IMR-90 (cell line): Measurements from ENCODE around the gene CASQ1.

Experiments
- CHD1 ChIP-seq: IDR thresholded peaks from 2 replicates; pipeline ENCODE4 v1.6.1; 2012; ENCODE audit warnings: low read depth, low read length, improper control_type of control experiment
- FOS ChIP-seq: fragments of 150-350 bp; IDR thresholded peaks from 2 replicates; pipeline ENCODE4 v1.6.1; 2016; ENCODE audit warnings: low read depth, low read length
- MAFK ChIP-seq: IDR thresholded peaks from 2 replicates; pipeline ENCODE4 v1.6.1; 2012; ENCODE audit warnings: low read depth, low read length, improper control_type of control experiment
- MAZ ChIP-seq: IDR thresholded peaks from 2 replicates; pipeline ENCODE4 v1.6.1; 2012; ENCODE audit warnings: low read depth, mild to moderate bottlenecking, low read length, improper control_type of control experiment, moderate library complexity, borderline replicate concordance
- MXI1 ChIP-seq: IDR thresholded peaks from 2 replicates; pipeline ENCODE4 v1.6.1; 2012; ENCODE audit warnings: low read depth, mild to moderate bottlenecking, low read length, moderate library complexity, borderline replicate concordance
- POLR2A ChIP-seq: IDR thresholded peaks from 2 replicates; pipeline ENCODE4 v1.6.1; 2012; ENCODE audit warnings: mild to moderate bottlenecking, low read depth, low read length
- RAD21 ChIP-seq: IDR thresholded peaks from 2 replicates; pipeline ENCODE4 v1.6.1; 2012; ENCODE audit warnings: low read length, improper control_type of control experiment
- RFX5 ChIP-seq: IDR thresholded peaks from 2 replicates; pipeline ENCODE4 v1.8.0; 2012; ENCODE audit warnings: low read depth, mild to moderate bottlenecking, low read length, moderate library complexity
- SMC3 ChIP-seq: fragments of 150-350 bp; IDR thresholded peaks from 2 replicates; pipeline ENCODE4 v1.6.1; 2016; ENCODE audit warnings: low read depth, mild to moderate bottlenecking, antibody characterized with exemption, low read length, moderate library complexity
- USF2 ChIP-seq: fragments of 150-350 bp; IDR thresholded peaks from 2 replicates; pipeline ENCODE4 v1.6.1; 2017; ENCODE audit warnings: mild to moderate bottlenecking, antibody characterized with exemption, low read length, low read depth
- TF ChIP-seq, protein P1 (sequence below): conservative IDR thresholded peaks from 2 replicates; pipeline ENCODE4 v1.5.1; 2012; ENCODE audit warnings: mild to moderate bottlenecking, low read depth, low read length, improper control_type of control experiment
- TF ChIP-seq, protein P2 (sequence below): fragments of 150-350 bp; IDR thresholded peaks from 2 replicates; pipeline ENCODE4 v1.6.1; 2016; ENCODE audit warnings: low read depth, mild to moderate bottlenecking, low read length, moderate library complexity, borderline replicate concordance

GRCh38 chr1:160186246-160186645 is 4.1 kb upstream of the CASQ1 start:
- TF ChIP-seq POLR2A = no peak
- TF ChIP-seq, protein P1, sequence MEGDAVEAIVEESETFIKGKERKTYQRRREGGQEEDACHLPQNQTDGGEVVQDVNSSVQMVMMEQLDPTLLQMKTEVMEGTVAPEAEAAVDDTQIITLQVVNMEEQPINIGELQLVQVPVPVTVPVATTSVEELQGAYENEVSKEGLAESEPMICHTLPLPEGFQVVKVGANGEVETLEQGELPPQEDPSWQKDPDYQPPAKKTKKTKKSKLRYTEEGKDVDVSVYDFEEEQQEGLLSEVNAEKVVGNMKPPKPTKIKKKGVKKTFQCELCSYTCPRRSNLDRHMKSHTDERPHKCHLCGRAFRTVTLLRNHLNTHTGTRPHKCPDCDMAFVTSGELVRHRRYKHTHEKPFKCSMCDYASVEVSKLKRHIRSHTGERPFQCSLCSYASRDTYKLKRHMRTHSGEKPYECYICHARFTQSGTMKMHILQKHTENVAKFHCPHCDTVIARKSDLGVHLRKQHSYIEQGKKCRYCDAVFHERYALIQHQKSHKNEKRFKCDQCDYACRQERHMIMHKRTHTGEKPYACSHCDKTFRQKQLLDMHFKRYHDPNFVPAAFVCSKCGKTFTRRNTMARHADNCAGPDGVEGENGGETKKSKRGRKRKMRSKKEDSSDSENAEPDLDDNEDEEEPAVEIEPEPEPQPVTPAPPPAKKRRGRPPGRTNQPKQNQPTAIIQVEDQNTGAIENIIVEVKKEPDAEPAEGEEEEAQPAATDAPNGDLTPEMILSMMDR = no peak
- TF ChIP-seq, protein P2, sequence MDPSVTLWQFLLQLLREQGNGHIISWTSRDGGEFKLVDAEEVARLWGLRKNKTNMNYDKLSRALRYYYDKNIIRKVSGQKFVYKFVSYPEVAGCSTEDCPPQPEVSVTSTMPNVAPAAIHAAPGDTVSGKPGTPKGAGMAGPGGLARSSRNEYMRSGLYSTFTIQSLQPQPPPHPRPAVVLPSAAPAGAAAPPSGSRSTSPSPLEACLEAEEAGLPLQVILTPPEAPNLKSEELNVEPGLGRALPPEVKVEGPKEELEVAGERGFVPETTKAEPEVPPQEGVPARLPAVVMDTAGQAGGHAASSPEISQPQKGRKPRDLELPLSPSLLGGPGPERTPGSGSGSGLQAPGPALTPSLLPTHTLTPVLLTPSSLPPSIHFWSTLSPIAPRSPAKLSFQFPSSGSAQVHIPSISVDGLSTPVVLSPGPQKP = no peak
- no peak for TF ChIP-seq SMC3
- TF ChIP-seq MAZ = no peak
- TF ChIP-seq USF2 = no peak
- TF ChIP-seq MAFK = no peak
- TF ChIP-seq RFX5 = no peak
- TF ChIP-seq FOS = no peak
- no peak for TF ChIP-seq RAD21
- no peak for TF ChIP-seq MXI1
- TF ChIP-seq CHD1 = no peak
